SK-N-SH treated with all-trans-retinoic acid at 6 μM for 48 hours (cell line): ENCODE results near the gene AHCYL2.

Experiments used
- ATAC-seq: fragments of 200-7000 bp; cut with Tn5 transposase; 3 replicates; pipeline ENCODE4 v1.9.1; 2020; ENCODE audit warnings: mild to moderate bottlenecking, moderate library complexity
- ARNTL ChIP-seq: fragments of 450-650 bp; formaldehyde crosslinking; IDR thresholded peaks from 2 replicates; pipeline ENCODE4 v1.5.0; 2020; ENCODE audit warnings: low read depth, mild to moderate bottlenecking, moderate library complexity, borderline replicate concordance
- BACH2 ChIP-seq: fragments of 250-450 bp; sonication (Bioruptor Pico); IDR thresholded peaks from 2 replicates; pipeline ENCODE4 v1.9.0; 2021; ENCODE audit warnings: mild to moderate bottlenecking, borderline replicate concordance
- CREB5 ChIP-seq: fragments of 250-450 bp; sonication (Bioruptor Pico); IDR thresholded peaks from 2 replicates; pipeline ENCODE4 v1.5.1; 2020; ENCODE audit warnings: low read depth, mild to moderate bottlenecking, moderate library complexity
- CSRNP3 ChIP-seq: fragments of 250-450 bp; sonication (Bioruptor Pico); IDR thresholded peaks from 2 replicates; pipeline ENCODE4 v1.5.1; 2021; ENCODE audit warnings: mild to moderate bottlenecking, moderate library complexity
- ESRRG ChIP-seq: fragments of 250-450 bp; sonication (Bioruptor Pico); IDR thresholded peaks from 2 replicates; pipeline ENCODE4 v1.6.1; 2021; ENCODE audit warnings: mild to moderate bottlenecking
- GLIS3 ChIP-seq: fragments of 250-450 bp; sonication (Bioruptor Pico); IDR thresholded peaks from 2 replicates; pipeline ENCODE4 v1.5.0; 2020; ENCODE audit warnings: mild to moderate bottlenecking, moderate library complexity
- ISL1 ChIP-seq: fragments of 250-450 bp; sonication (Bioruptor Pico); IDR thresholded peaks from 2 replicates; pipeline ENCODE4 v2.1.2; 2022; ENCODE audit warnings: mild to moderate bottlenecking, moderate library complexity
- PATZ1 ChIP-seq: fragments of 250-450 bp; sonication (Bioruptor Pico); IDR thresholded peaks from 2 replicates; pipeline ENCODE4 v1.8.0; 2020; ENCODE audit warnings: mild to moderate bottlenecking, moderate library complexity, borderline replicate concordance
- POU6F1 ChIP-seq: fragments of 250-450 bp; sonication (Bioruptor Pico); IDR thresholded peaks from 2 replicates; pipeline ENCODE4 v1.8.0; 2021; ENCODE audit warnings: low read depth, mild to moderate bottlenecking, moderate library complexity, borderline replicate concordance
- PPARA ChIP-seq: fragments of 250-450 bp; sonication (Bioruptor Pico); IDR thresholded peaks from 2 replicates; pipeline ENCODE4 v1.5.0; 2020; ENCODE audit warnings: mild to moderate bottlenecking, borderline replicate concordance
- RARB ChIP-seq: fragments of 250-450 bp; sonication (Bioruptor Pico); IDR thresholded peaks from 2 replicates; pipeline ENCODE4 v1.8.0; 2021; ENCODE audit warnings: mild to moderate bottlenecking, moderate library complexity
- SNAI2 ChIP-seq: fragments of 250-450 bp; sonication (Bioruptor Pico); IDR thresholded peaks from 2 replicates; pipeline ENCODE4 v1.5.0; 2020; ENCODE audit warnings: mild to moderate bottlenecking, moderate library complexity
- TCF4 ChIP-seq: fragments of 250-450 bp; sonication (Bioruptor Pico); IDR thresholded peaks from 2 replicates; pipeline ENCODE4 v1.8.0; 2021; ENCODE audit warnings: mild to moderate bottlenecking, moderate library complexity, borderline replicate concordance
- TOX ChIP-seq: fragments of 250-450 bp; sonication (Bioruptor Pico); IDR thresholded peaks from 2 replicates; pipeline ENCODE4 v1.8.0; 2021; ENCODE audit warnings: mild to moderate bottlenecking, moderate library complexity, borderline replicate concordance
- ZC3H10 ChIP-seq: fragments of 250-450 bp; sonication (Bioruptor Pico); IDR thresholded peaks from 2 replicates; pipeline ENCODE4 v1.5.1; 2021; ENCODE audit warnings: mild to moderate bottlenecking, moderate library complexity
- ZFP3 ChIP-seq: fragments of 250-450 bp; sonication (Bioruptor Pico); IDR thresholded peaks from 2 replicates; pipeline ENCODE4 v1.5.0; 2020; ENCODE audit warnings: mild to moderate bottlenecking, moderate library complexity
- ZFP30 ChIP-seq: fragments of 450-650 bp; formaldehyde crosslinking; IDR thresholded peaks from 2 replicates; pipeline ENCODE4 v1.5.0; 2022; ENCODE audit warnings: mild to moderate bottlenecking, moderate library complexity
- ZNF565 ChIP-seq: fragments of 450-650 bp; formaldehyde crosslinking; conservative IDR thresholded peaks from 2 replicates; pipeline ENCODE4 v1.5.0; 2020; ENCODE audit warnings: low read depth, mild to moderate bottlenecking, moderate library complexity
- ZNF70 ChIP-seq: fragments of 450-650 bp; formaldehyde crosslinking; IDR thresholded peaks from 2 replicates; pipeline ENCODE4 v1.5.0; 2020; ENCODE audit warnings: mild to moderate bottlenecking, moderate library complexity
- ZNF8 ChIP-seq: fragments of 450-650 bp; formaldehyde crosslinking; IDR thresholded peaks from 2 replicates; pipeline ENCODE4 v1.5.0; 2020; ENCODE audit warnings: mild to moderate bottlenecking, moderate library complexity

Gene AHCYL2

GRCh38 chr7:129373651-129374428 is 149.0 kb downstream of the AHCYL2 start:
- no peak for TF ChIP-seq POU6F1 (CRISPR knock-in tag)
- no peak for TF ChIP-seq RARB (CRISPR knock-in tag)
- TF ChIP-seq TCF4 (CRISPR knock-in tag): no peak
- TF ChIP-seq ZNF565: no peak
- no peak for TF ChIP-seq CSRNP3 (CRISPR knock-in tag)
- TF ChIP-seq, all 23 proteins: peak for 0
- ATAC-seq: no peak

- no peak for ATAC-seq
These were observed 150.5 kb downstream of the AHCYL2 start for GRCh38 chr7:129375141-129375938.

GRCh38 chr7:129376076-129376777 is 151.4 kb downstream of the AHCYL2 start:
- peak; percentile 94 for ATAC-seq
- no peak for TF ChIP-seq ZNF565
- no peak for TF ChIP-seq TCF4 (CRISPR knock-in tag)
- TF ChIP-seq ZFP3: no peak
- TF ChIP-seq ZNF70 (CRISPR knock-in tag): no peak
- TF ChIP-seq, all 23 proteins: peak for 0

More at GRCh38 chr7:129375141-129375938, 150.5 kb downstream of the AHCYL2 start:
- TF ChIP-seq ZNF8 (CRISPR knock-in tag): no peak
- TF ChIP-seq BACH2 (CRISPR knock-in tag): no peak
- no peak for TF ChIP-seq POU6F1 (CRISPR knock-in tag)
- no peak for TF ChIP-seq ISL1 (CRISPR knock-in tag)
- TF ChIP-seq ZNF565: no peak
- no peak for TF ChIP-seq ESRRG
- TF ChIP-seq CREB5 (CRISPR knock-in tag): no peak
- TF ChIP-seq TOX: no peak
- TF ChIP-seq ZC3H10 (CRISPR knock-in tag): no peak
- TF ChIP-seq ZNF70 (CRISPR knock-in tag): no peak
- no peak for TF ChIP-seq ZFP30

- ATAC-seq: no peak
- no peak for TF ChIP-seq RARB (CRISPR knock-in tag)
- TF ChIP-seq ZNF8 (CRISPR knock-in tag): no peak
- no peak for TF ChIP-seq ESRRG
- TF ChIP-seq PATZ1 (CRISPR knock-in tag): no peak
- no peak for TF ChIP-seq ZFP30
- no peak for TF ChIP-seq POU6F1 (CRISPR knock-in tag)
- TF ChIP-seq PPARA (CRISPR knock-in tag): no peak
- no peak for TF ChIP-seq ISL1 (CRISPR knock-in tag)
- no peak for TF ChIP-seq ZFP3
- TF ChIP-seq TCF4 (CRISPR knock-in tag): no peak
- no peak for TF ChIP-seq GLIS3 (CRISPR knock-in tag)
- TF ChIP-seq ARNTL (CRISPR knock-in tag): no peak
- no peak for TF ChIP-seq ZNF70 (CRISPR knock-in tag)
- TF ChIP-seq ZC3H10 (CRISPR knock-in tag): no peak
- no peak for TF ChIP-seq SNAI2 (CRISPR knock-in tag)
These were observed 152.2 kb downstream of the AHCYL2 start for GRCh38 chr7:129376778-129377700.
